ENCODE measurements around the gene CES4A. TPM values are rescaled to one million over a fixed set of nuclear protein-coding genes. Genes with fewer than 3 reads are reported as not detected.
A peak's percentile ranks its signal among the peaks of the same experiment; 100 is the strongest.
"Not testable (repeated sequence)": the region's sequence is repeated elsewhere in the genome, so short reads cannot be mapped to it uniquely, and the experiment has no call there.

Gene CES4A
- polyA plus RNA-seq, 5 donors: 6.2 to 11.9 (median 7.3) TPM

DNA sequence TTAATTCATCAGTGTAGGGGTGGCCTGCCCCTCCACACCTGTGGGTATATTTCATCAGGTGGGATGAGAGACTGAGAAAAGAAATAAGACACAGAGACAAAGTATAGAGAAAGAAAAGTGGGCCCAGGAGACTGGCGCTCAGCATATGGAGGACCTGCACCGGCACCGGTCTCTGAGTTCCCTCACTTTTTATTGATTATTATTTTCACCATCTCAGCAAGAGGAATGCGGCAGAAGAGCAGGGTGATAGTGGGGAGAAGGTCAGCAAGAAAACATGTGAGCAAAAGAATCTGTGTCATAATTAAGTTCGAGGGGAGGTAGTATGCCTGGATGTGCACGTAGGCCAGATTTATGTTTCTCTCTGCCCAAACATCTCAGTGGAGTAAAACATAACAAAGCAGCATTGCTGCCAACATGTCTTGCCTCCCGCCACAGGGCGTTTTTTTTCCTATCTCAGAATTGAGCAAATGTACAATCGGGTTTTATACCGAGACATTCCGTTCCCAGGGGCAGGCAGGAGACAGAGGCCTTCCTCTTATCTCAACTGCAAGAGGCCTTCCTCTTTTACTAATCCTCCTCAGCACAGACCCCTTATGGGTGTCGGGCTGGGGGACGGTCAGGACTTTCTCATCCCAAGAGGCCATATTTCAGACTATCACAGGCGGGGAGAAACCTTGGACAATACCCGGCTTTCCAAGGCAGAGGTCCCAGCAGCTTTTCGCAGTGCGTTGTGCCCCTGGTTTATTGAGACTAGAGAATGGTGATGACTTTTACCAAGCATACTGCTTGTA, 32.8 kb upstream of the CES4A start:
- DNase-seq: not testable (repeated sequence)

DNA sequence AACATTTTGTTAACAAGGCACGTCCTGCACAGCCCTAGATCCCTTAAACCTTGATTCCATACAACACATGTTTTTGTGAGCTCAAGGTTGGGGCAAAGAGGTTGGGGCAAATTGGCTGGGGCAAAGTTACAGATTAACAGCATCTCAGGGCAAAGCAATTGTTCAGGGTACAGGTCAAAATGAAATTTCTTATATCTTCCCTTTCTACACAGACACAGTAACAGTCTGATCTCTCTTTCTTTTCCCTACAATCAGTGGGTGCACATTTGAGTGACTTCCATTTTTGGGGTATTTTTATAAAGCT, 32.3 kb upstream of the CES4A start:
- not testable (repeated sequence) for DNase-seq

DNA sequence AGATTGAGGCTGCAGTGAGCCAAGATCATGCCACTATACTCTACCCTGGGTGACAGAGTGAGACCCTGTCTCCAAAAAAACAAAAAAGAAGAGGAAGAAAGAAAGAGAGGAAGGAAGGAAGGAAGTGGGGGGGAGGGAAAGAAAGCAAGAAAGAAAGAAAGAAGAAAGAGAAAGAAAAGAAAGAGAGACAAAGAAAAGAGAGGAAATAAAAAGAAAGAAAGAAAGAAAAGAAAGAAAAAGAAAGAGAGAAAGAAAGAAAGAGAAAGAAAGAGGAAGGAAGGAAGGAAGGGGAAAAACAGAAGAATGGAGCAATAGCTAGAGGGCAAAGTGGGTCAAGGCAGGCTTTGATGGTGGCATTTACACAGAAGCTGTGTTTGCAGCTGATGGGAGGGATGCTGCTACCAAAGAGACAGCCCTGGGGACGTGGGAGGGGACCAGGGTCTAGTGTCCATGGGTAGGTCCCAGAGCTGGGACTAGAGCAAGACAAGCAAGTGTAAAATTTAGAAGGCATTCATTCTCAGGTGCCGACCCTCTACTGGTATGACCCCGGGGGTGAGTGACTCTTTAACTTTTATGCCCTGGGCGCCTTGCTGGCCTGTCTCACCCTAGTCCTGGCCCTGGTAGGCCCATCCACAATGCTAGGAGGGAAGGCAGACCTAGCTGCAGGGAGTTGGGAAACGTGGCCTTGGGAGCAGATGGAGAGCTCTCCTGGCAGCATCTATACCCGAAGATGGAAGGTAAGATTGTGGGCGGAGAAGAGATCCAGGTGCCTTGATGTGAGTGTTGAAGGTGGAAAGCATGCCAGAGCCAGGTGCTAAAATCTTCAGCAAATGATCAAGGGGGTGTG, 29.3 kb upstream of the CES4A start:
- no peak for DNase-seq

DNA sequence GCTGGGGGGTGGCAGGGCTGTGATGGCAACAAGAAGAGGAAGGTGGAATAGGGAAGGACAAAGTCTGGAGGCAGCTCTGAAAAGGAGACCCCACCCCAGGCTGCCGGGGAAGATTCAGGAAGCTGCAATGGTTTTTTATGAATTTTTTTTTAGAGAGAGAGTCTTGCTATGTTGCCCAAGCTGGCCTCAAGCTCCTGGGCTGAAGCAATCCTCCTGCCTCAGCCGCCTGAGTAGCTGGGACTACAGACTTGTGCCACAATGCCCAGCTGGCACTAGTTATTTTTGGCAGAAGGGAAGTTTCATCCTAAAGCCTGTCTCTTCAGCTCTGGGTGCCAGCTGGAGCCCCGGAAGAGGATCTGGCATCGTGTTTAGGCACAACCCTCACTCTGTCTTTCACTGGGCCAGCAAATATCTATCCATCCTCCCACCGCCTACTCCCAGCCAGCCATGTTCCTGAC, 28.7 kb upstream of the CES4A start:
- no peak for DNase-seq

DNA sequence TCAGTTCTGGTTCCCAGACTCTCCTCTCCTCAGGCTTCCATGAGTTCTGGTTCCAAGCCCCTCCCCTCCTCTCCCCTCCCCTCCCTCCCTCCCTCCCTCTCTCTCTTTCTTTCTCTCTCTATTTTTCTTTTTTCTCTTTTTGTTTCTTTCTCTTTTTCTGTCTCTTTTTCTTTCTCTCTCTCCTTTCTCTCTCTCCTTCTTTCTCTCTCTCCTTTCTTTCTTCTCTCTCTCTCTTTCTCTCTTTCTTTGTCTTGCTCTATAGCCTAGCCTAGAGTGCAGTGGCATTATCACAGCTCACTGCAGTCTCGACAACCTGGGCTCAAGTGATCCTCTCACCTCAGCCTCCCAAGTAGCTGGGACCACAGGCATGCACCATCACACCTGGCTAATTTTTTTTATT, 28.1 kb upstream of the CES4A start:
- DNase-seq: no peak

DNA sequence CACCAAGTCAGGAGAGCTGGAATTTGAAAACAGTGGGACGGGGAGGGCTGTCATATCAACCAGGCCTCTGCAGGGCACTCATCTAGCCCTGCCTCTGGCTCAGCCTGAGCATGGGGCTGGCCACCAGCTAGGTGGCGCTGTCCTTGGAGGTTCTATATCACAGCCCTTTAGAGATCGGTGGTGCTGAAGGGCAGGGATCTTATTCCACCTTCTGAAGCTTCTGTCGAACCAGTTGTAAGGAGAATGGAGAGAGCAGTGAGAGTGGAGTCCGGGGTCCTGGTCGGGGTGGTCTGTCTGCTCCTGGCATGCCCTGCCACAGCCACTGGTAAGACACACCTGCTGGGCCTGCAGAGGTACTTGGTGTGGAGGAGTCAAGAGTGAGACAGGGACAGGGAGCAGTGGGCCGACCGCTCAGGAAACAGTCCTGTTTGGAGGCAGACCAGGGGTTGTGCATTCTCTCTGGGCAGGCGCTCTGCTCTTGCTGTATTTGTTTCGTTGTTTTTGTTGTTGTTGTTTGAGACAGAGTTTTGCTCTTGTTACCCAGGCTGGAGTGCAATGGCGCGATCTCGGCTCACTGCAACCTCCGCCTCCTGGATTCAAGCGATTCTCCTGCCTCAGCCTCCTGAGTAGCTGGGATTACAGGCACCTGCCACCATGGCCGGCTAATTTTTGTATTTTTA, 27.2 kb upstream of the CES4A start, which contains the start of gene CES3:
CES3 (plus strand) TSS at position 202 of the 680 bp plus-strand sequence; CDS start at position 244, 42 bp downstream.
- peak in 1 of 2 donors; percentile 24 for DNase-seq

DNA sequence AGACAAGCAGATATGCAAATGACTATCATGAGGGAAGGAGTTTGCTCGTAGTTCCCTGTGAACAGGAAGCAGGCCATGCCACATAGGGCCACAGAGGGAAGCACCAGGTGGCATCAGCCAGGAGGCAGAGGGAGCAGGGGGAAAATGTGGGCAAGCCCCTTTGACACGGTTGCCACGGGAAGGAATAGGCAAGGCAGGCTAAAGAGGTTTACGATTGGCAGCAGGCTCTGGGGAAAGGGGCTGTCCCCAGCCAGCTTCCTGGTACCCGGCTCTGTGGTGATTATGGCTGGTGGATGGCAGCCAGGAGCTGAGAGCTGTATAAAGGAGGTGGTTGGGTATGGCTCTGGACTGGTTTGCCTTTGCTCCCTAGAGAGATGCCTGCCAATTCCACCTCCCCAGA, 26.5 kb upstream of the CES4A start:
- no peak for DNase-seq

DNA sequence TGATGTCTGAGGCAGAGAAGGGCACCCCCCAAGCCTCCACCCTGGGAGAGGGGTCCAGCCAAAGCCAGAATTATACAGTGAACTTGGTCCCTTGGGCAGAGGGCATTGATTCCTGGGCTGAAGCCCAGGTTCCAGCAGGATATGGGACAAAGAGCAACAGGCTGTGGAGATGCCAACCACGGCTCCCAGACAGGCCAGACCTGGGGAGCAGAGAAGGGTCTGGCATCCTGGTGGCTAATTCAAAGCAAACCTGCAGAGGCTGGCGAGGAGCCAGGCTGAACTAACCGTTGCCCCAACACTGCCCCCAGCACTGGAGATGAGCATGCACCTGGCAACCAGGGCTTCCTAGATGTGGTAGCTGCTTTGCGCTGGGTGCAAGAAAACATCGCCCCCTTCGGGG, 24.3 kb upstream of the CES4A start:
- no peak for DNase-seq

DNA sequence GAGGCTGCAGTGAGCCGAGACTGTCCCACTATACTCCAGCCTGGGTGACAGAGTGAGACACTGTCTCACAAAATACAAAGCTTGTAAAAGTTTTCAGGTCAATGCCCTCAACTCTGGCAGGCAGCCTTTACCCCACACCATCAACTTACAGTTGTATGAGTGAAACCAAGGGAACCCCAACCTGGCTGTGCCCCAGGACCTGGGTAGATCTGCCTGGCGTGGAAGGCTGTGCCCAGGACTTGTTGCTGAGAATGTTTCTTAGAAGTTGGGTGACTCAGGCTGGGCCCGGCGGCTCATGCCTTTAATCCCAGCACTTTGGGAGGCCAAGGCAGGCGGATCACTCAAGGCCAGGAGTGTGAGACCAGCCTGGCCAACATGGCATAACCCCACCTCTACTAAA, 19.5 kb upstream of the CES4A start:
- DNase-seq: no peak

DNA sequence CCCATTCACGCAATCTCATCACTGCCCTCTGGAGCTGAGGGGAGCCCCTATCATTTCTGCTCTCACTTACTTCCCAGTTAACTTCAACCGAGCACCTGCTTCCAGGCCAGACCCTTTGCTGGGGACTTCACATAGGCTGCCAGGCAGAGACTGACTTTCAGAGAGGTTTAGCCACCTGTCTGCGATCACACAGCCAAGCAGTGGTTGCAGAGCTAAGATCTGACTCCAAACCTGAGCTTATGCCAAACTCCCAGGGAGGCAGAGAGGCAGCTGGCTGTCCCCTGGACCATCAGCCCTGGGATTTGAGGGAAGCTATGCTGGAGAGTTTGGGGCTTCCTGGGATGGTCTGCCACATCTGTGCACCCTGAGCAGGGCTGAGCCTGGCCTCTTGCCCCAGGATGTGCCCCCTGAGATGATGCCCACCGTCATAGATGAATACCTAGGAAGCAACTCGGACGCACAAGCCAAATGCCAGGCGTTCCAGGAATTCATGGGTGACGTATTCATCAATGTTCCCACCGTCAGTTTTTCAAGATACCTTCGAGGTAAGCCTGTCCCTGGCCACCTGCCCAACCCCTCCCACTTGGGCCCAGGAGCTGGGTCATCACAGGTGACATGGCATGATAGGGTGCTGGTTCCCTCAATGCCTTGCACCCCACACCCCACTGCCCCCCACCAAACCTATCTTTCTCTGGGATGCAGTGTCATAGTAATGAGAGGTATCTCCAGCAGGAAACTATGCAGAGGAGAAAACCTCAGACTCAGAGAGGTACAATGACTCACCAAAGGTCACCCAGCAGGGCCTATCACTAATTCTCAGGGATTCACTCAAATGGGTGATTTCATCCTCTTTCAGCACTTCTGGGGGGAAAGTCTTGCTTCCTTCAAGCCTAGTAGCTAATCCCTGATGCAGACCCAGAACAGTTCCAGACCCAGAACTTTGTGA, 17.3 kb upstream of the CES4A start:
- no peak for DNase-seq

DNA sequence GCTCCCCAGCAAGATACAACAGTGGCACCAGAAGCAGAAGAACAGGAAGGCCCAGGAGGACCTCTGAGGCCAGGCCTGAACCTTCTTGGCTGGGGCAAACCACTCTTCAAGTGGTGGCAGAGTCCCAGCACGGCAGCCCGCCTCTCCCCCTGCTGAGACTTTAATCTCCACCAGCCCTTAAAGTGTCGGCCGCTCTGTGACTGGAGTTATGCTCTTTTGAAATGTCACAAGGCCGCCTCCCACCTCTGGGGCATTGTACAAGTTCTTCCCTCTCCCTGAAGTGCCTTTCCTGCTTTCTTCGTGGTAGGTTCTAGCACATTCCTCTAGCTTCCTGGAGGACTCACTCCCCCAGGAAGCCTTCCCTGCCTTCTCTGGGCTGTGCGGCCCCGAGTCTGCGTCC, 15.4 kb upstream of the CES4A start:
- no peak for DNase-seq

DNA sequence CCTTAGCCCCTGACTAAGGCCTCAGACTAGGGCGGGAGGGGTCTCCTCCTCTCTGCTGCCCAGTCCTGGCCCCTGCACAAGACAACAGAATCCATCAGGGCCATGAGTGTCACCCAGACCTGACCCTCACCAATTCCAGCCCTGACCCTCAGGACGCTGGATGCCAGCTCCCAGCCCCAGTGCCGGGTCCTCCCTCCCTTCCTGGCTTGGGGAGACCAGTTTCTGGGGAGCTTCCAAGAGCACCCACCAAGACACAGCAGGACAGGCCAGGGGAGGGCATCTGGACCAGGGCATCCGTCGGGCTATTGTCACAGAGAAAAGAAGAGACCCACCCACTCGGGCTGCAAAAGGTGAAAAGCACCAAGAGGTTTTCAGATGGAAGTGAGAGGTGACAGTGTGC, 14.7 kb upstream of the CES4A start:
- no peak for DNase-seq

DNA sequence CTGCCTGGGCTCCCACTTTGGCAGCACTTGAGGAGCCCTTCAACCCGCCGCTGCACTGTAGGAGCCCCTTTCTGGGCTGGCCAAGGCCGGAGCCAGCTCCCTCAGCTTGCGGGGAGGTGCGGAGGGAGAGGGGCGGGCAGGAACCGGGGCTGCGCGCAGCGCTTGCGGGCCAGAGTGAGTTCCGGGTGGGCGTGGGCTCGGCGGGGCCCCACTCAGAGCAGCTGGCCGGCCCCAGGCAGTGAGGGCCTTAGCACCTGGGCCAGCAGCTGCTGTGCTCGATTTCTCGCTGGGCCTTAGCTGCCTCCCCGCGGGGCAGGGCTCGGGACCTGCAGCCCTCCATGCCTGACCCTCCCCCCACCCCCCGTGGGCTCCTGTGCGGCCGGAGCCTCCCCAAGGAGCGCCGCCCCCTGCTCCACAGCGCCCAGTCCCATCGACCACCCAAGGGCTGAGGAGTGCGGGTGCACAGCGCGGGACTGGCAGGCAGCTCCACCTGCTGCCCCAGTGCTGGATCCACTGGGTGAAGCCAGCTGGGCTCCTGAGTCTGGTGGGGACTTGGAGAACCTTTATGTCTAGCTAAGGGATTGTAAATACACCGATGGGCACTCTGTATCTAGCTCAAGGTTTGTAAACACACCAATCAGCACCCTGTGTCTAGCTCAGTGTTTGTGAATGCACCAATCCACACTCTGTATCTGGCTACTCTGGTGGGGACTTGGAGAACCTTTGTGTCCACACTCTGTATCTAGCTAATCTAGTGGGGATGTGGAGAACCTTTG, 14.0 kb upstream of the CES4A start:
- not testable (repeated sequence) for DNase-seq

DNA sequence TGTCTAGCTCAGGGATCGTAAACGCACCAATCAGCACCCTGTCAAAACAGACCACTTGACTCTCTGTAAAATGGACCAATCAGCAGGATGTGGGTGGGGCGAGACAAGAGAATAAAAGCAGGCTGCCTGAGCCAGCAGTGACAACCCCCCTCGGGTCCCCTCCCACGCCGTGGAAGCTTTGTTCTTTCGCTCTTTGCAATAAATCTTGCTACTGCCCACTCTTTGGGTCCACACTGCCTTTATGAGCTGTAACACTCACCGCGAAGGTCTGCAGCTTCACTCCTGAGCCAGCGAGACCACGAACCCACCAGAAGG, 13.5 kb upstream of the CES4A start:
- not testable (repeated sequence) for DNase-seq

DNA sequence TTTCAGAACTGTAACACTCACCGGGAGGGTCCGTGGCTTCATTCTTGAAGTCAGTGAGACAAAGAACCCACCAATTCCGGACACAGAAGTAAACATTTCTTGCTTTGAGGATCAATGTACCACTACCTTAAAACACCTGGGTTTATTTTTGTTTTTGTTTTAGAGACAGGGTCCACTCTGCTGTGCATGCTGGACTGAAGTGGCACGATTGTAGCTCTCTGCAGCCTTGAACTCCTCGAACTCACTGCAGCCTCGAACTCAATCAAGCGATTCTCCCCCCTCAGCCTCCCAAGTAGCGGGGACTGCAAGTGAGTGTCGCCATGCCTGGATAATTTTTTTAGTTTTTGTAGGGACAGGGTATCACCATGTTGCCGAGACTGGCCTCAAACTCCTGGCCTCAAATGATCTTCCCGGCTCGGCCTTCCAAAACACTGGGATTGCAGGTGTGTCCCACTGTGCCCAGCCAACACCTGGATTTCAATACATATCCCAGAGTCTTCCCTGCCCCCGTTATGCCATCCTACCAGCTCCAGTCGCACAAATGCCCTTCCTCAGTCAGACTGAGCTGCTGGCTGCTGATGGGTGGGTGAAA, 13.0 kb upstream of the CES4A start:
- no peak for DNase-seq

DNA sequence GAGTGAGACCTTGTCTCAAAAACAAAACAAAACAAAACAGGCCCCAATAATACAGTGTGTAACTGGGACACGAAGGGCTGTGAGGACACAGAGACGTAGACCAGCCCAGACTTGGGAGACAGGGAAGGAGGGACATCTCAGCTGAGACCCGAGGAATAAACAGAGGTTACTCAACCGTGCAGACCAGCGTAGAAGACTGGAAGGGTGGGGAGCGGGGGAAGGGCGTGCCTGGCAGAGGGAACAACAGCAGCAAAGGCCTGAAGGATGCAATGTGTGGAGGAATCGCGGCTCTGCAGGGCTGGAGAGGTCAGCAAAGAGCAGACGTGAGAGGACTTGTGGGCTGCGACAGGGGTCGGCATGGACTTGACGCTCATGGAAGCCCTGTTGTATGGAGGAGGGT, 11.6 kb upstream of the CES4A start:
- DNase-seq: no peak

DNA sequence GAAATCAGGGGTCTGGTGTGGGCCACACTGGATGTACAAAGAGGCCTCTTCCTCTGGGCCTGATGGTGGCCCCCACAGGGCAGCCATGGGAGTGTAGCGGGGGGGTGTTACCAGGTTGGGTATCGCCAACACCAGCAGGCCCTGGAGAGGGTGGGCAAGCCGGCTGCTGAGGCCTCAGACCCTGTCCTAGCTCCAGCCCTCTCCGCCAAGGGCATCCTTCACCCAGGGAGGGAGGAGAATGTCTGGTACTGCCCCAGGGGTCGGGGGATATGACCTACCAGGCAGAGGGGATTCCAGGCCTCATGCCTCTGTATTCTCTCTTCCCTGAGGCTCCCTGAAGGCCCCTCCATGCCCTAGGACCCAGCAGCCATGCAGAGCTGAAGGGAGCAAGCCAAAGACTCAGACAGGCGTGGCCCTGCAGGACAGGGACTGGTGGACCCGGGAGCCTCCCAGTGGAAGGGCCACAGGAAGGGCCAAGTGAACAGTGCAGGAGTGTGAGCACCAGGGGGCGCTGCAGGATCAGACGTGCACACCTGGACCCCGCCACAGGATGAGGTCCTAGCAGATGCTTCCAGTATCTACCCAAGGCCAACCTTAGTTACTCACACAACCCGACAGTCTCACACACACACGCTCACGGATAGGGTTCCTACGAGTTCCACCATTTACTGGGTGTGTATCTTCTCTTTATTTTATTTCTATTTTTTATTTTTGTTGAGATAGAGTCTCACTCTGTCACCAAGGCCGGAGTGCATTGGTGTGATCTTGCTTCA, 10.9 kb upstream of the CES4A start:
- DNase-seq: peak; percentile 53 to 75

DNA sequence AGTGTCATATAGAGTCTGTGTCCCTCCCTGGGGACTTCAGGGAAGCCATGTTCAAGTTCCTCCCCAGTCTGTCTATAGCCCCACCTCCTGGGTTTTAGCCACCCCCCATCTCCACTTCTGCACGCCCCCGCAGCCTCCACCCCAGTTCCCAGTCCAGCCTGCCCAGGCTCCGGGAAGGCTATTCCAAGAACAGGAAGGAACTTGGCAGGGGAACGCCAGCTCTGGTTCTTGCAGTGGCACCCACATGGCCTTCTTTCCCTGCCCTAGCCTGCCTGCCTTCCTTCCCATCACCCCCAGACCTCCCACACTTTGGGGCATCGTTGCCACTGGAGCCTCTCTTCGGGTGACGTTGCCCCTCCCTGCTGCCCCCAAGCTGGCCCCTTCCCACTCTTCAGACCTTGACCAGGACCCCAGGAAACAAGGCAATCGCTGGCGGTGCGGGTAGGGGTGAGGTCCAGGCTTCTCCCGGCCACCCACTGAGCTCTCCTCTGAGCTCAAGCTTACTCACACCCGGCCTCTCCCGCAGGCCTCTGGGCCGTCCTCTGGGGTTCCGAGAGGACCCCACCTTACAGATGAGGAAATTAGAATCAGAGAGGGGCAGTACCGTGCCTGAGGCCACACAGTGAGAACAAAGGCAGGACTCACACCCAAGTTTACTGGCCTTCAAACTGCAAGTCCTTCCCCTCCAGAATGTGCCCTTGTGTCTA, 9.2 kb upstream of the CES4A start:
- no peak for DNase-seq

DNA sequence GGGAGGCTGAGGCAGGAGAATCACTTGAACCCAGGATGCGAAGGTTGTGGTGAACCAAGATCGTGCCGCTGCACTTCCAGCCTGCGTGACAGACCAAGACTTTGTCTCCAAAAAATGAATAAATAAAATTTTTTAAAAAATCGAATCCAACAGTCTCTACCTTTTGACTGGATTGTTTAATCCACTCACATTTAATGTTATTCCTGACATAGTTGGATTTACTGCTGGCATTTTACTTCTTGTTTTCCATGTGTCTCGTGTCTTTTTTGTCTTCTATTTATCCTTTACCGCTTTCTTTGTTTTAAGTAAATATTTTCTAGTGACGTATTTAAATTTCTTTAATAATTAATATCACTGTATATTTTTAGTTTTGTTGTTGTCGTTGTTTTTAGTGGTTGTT, 5.4 kb upstream of the CES4A start:
- DNase-seq: no peak

Data from right lung (tissue), 5 donors.